Neuronal stem cell (in vitro differentiated cells): ENCODE results near the gene POLE2.

ENCODE experiments used
- DNase-seq: peaks from one replicate; pipeline ENCODE4 v3.0.0-alpha.2; 2013; ENCODE audit warnings: low spot score
- H2AFZ ChIP-seq: one replicate; pipeline ENCODE4 v1.6.1; 2013; ENCODE audit warnings: mild to moderate bottlenecking, low read length, inconsistent platforms
- H2AK5ac ChIP-seq: 2 replicates; pipeline ENCODE4 v1.6.1; 2013; ENCODE audit warnings: low read depth, mild to moderate bottlenecking, inconsistent platforms, low read length, moderate library complexity, mixed read lengths
- H2BK120ac ChIP-seq: 2 replicates; pipeline ENCODE4 v1.6.1; 2013; ENCODE audit warnings: low read depth, mild to moderate bottlenecking, inconsistent platforms, low read length, moderate library complexity, mixed read lengths
- H2BK12ac ChIP-seq: one replicate; pipeline ENCODE4 v1.6.1; 2013; ENCODE audit warnings: low read length, inconsistent platforms
- H2BK15ac ChIP-seq: 2 replicates; pipeline ENCODE4 v1.6.1; 2013; ENCODE audit warnings: mild to moderate bottlenecking, low read length, inconsistent platforms, mixed read lengths
- H2BK5ac ChIP-seq: one replicate; pipeline ENCODE4 v1.6.1; 2013; ENCODE audit warnings: inconsistent platforms, mild to moderate bottlenecking, low read length, moderate library complexity
- H3K14ac ChIP-seq: one replicate; pipeline ENCODE4 v1.6.1; 2013; ENCODE audit warnings: low read length, inconsistent platforms
- H3K18ac ChIP-seq: 2 replicates; pipeline ENCODE4 v1.6.1; 2013; ENCODE audit warnings: low read length, inconsistent platforms
- H3K23ac ChIP-seq: 2 replicates; pipeline ENCODE4 v1.6.1; 2013; ENCODE audit warnings: low read depth, mild to moderate bottlenecking, mixed read lengths, low read length, inconsistent platforms; ENCODE audit not compliant: poor library complexity
- H3K27ac ChIP-seq: replicated peaks from 3 replicates; pipeline ENCODE4 v1.5.1; 2013; ENCODE audit warnings: low read length, inconsistent platforms
- H3K27me3 ChIP-seq, 3 experiments: 2 replicates each; pipeline ENCODE4 v1.6.1; 2013; ENCODE audit warnings: low read length in 3 of 3, mild to moderate bottlenecking in 2 of 3, inconsistent platforms in 1 of 3, low read depth in 1 of 3, mixed read lengths in 1 of 3, moderate library complexity in 1 of 3; ENCODE audit not compliant: control insufficient read depth in 3 of 3, insufficient read depth in 3 of 3
- H3K36me3 ChIP-seq, 2 donors: replicated peaks in 1 of 2; 2 replicates each; pipeline ENCODE4 v1.6.1; 2013; ENCODE audit warnings: low read length in 2 of 2; ENCODE audit not compliant: control insufficient read depth in 2 of 2, insufficient read depth in 2 of 2
- H3K4ac ChIP-seq: 2 replicates; pipeline ENCODE4 v1.6.1; 2013; ENCODE audit warnings: inconsistent platforms, mild to moderate bottlenecking, low read length, moderate library complexity
- H3K4me1 ChIP-seq, 2 donors: 1 replicate in 1 of 2; 2 replicates in 1 of 2; pipeline ENCODE4 v1.6.1; 2013; ENCODE audit warnings: low read length in 2 of 2, low read depth in 1 of 2; ENCODE audit not compliant: control insufficient read depth in 2 of 2, insufficient read depth in 1 of 2
- H3K4me2 ChIP-seq: one replicate; pipeline ENCODE4 v1.6.1; 2013; ENCODE audit warnings: mild to moderate bottlenecking, low read length, inconsistent platforms; ENCODE audit not compliant: insufficient read depth, poor library complexity, severe bottlenecking
- H3K4me3 ChIP-seq, 2 donors: 2 replicates each; pipeline ENCODE4 v1.5.1; 2013; ENCODE audit warnings: low read length in 2 of 2, mild to moderate bottlenecking in 2 of 2, inconsistent platforms in 1 of 2, moderate library complexity in 1 of 2
- H3K79me1 ChIP-seq: one replicate; pipeline ENCODE4 v1.6.1; 2013; ENCODE audit warnings: low read depth, mild to moderate bottlenecking, inconsistent platforms, low read length, moderate library complexity
- H3K9ac ChIP-seq: one replicate; pipeline ENCODE4 v1.6.1; 2013; ENCODE audit warnings: mild to moderate bottlenecking, low read depth, low read length, inconsistent platforms; ENCODE audit not compliant: poor library complexity
- H3K9me3 ChIP-seq, 2 donors: replicated peaks in 1 of 2; 2 replicates each; pipeline versions ENCODE3 to v1.6.1; 2013; ENCODE audit warnings: low read length in 2 of 2, mild to moderate bottlenecking in 2 of 2, inconsistent platforms in 1 of 2, low read depth in 1 of 2, mixed read lengths in 1 of 2, moderate library complexity in 1 of 2; ENCODE audit not compliant: control insufficient read depth in 2 of 2, insufficient read depth in 1 of 2
- H4K8ac ChIP-seq: one replicate; pipeline ENCODE4 v1.6.1; 2013; ENCODE audit warnings: low read depth, mild to moderate bottlenecking, inconsistent platforms, low read length, moderate library complexity
- H4K91ac ChIP-seq: one replicate; pipeline ENCODE4 v1.6.1; 2013; ENCODE audit warnings: low read length, low read depth, mild to moderate bottlenecking, inconsistent platforms; ENCODE audit not compliant: poor library complexity
- whole genome bisulfite sequencing, 2 donors: extraction: QIAGEN DNeasy Blood & Tissue Kit; methylation state at CpG; one replicate each; pipeline ENCODE4 v1.1.7; 2013; ENCODE audit warnings: missing lambda C conversion rate in 2 of 2, mixed read lengths in 1 of 2; ENCODE audit not compliant: insufficient read length in 2 of 2, insufficient replicate concordance in 1 of 2; ENCODE audit errors: extremely low coverage in 2 of 2; 5-methylcytosine and 5-hydroxymethylcytosine counted together

Gene POLE2

DNA sequence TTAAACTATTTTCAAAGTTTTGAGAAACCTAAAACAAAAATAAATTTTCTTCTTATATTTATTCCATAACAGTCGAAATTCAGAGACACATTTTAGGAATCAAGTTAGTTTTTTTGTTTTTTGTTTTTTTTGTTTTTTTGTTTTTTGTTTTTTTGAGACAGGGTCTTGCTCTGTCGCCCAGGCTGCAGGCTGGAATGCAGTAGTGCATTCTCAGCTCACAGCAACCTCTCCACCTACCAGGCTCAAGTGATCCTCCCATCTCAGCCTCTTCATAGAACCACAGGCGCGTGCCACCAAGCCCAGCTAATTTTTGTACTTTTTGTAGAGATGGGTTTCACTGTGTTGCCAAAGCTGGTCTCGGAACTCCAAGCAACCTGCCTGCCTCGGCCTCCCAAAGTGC, 34.5 kb downstream of the POLE2 start:
- no peak overlapping the region for H2AFZ ChIP-seq
- no peak overlapping the region for H3K23ac ChIP-seq
- no peak overlapping the region for H3K27ac ChIP-seq
- H2BK12ac ChIP-seq: no peak overlapping the region
- no peaks in the 10 kb centered on the region for H3K4me1 ChIP-seq
- peaks cover 6 to 84% of the 10 kb centered on the region in 2 donors for H3K36me3 ChIP-seq
- no peak overlapping the region for H2BK120ac ChIP-seq
- H4K91ac ChIP-seq: no peak overlapping the region
- no CpG with 5 or more reads among the region's 6 CpGs for WGBS, 2 donors
- H3K27me3 ChIP-seq: no peaks in the 10 kb centered on the region
- H3K4me3 ChIP-seq: no peak overlapping the region
- peaks cover 2% of the 10 kb centered on the region for H3K79me1 ChIP-seq
- H3K14ac ChIP-seq: no peak overlapping the region
- no peak overlapping the region for H2AK5ac ChIP-seq
- H2BK15ac ChIP-seq: no peak overlapping the region
- H3K18ac ChIP-seq: no peak overlapping the region
- DNase-seq: no peak
- no peak overlapping the region for H2BK5ac ChIP-seq
- no peak overlapping the region for H4K8ac ChIP-seq
- H3K9me3 ChIP-seq: no peaks in the 10 kb centered on the region
- no peak overlapping the region for H3K4ac ChIP-seq
- H3K9ac ChIP-seq: no peak overlapping the region
- H3K4me2 ChIP-seq: no peak overlapping the region

DNA sequence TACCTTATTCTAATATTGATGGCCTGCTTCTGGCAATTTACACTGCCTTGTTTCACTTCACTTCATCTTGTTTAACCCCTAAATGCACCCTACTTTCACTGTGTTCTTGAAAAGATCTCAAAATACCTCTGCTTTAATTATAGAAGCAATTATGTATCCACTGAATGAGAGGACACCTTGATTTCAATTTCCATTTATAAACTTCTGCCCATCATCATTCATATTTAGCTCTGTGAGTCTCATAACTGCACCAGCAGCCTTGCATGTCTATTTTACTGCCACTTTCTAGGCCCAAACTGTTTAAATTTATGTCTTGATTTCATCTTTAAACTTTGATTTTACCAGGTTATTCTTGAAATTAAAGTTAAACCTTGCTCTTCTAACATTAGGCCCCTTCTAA, 45.9 kb downstream of the POLE2 start:
- Histone ChIP-seq H3K9me3 (peaks cover 0 to 2% of the 10 kb centered on the region in 2 donors), H2BK120ac (no peak overlapping the region), H3K14ac (no peak overlapping the region), H3K36me3 (peaks cover 11 to 88% of the 10 kb centered on the region in 2 donors), H3K27ac (no peak overlapping the region), H2AFZ (no peak overlapping the region), H3K79me1 (no peaks in the 10 kb centered on the region), H4K91ac (no peak overlapping the region), H4K8ac (no peak overlapping the region), H3K27me3 (no peaks in the 10 kb centered on the region), H2BK15ac (no peak overlapping the region), H2BK5ac (no peak overlapping the region), H3K4me1 (no peaks in the 10 kb centered on the region), H2AK5ac (no peak overlapping the region), H3K4ac (no peak overlapping the region), H2BK12ac (no peak overlapping the region), H3K9ac (no peak overlapping the region), H3K23ac (no peak overlapping the region), H3K18ac (no peak overlapping the region), H3K4me2 (no peak overlapping the region), H3K4me3 (no peak overlapping the region)
- no peak for DNase-seq

DNA sequence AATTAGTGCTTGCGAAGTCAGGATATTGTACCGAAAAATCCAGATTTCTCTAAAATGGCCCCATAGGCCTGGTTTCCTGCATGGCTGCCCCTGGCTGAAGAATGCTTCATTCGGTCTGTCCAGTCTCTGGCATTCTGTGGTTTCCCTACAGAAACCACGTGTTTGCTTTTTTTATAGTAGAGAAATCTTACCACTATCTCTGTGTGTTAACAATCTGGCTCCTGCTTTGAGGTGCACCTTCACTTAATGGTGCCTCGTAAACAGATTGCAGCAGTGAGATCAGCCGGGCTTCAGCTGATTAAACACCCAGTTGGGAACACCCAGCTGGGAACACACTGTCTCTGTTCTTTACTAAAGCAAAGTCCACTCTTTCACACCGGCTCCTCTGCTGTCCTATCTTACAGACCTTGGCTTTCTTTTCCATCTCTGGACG, 46.3 kb downstream of the POLE2 start:
- no peak overlapping the region for H2BK120ac ChIP-seq
- no peak overlapping the region for H2BK5ac ChIP-seq
- no peak overlapping the region for H3K27ac ChIP-seq
- H3K36me3 ChIP-seq: peaks cover 12 to 88% of the 10 kb centered on the region in 2 donors
- no peak overlapping the region for H3K4me3 ChIP-seq
- H2AFZ ChIP-seq: no peak overlapping the region
- no peak overlapping the region for H2BK12ac ChIP-seq
- no peaks in the 10 kb centered on the region for H3K4me1 ChIP-seq
- WGBS, 2 donors: no CpG with 5 or more reads among the region's 8 CpGs
- no peak overlapping the region for H4K8ac ChIP-seq
- no peak overlapping the region for H2BK15ac ChIP-seq
- H3K9me3 ChIP-seq: peaks cover 0 to 2% of the 10 kb centered on the region in 2 donors
- H3K18ac ChIP-seq: no peak overlapping the region
- H4K91ac ChIP-seq: no peak overlapping the region
- no peak overlapping the region for H3K14ac ChIP-seq
- no peaks in the 10 kb centered on the region for H3K79me1 ChIP-seq
- no peak overlapping the region for H2AK5ac ChIP-seq
- H3K4ac ChIP-seq: no peak overlapping the region
- H3K23ac ChIP-seq: no peak overlapping the region
- no peak for DNase-seq
- no peaks in the 10 kb centered on the region for H3K27me3 ChIP-seq
- no peak overlapping the region for H3K9ac ChIP-seq
- H3K4me2 ChIP-seq: no peak overlapping the region

GRCh38 chr14:49640540-49641417, 47.2 kb downstream of the POLE2 start:
- Histone ChIP-seq H2AFZ (no peak overlapping the region), H3K27me3 (no peaks in the 10 kb centered on the region), H3K23ac (no peak overlapping the region), H3K79me1 (no peaks in the 10 kb centered on the region), H3K4me2 (no peak overlapping the region), H2AK5ac (no peak overlapping the region), H3K4me3 (no peak overlapping the region), H2BK5ac (no peak overlapping the region), H3K9me3 (peaks cover 0 to 2% of the 10 kb centered on the region in 2 donors), H2BK15ac (no peak overlapping the region), H3K18ac (no peak overlapping the region), H2BK12ac (no peak overlapping the region), H3K4me1 (no peaks in the 10 kb centered on the region), H4K91ac (no peak overlapping the region), H3K14ac (no peak overlapping the region), H3K9ac (no peak overlapping the region), H4K8ac (no peak overlapping the region), H3K4ac (no peak overlapping the region), H3K27ac (no peak overlapping the region), H2BK120ac (no peak overlapping the region), H3K36me3 (peaks cover 11 to 87% of the 10 kb centered on the region in 2 donors)
- WGBS, 2 donors: no CpG with 5 or more reads among the region's 7 CpGs
- no peak for DNase-seq
